AG10803 (cell line): ENCODE measurements around the gene CNFN.

Source experiments
- DNase-seq: peaks from one replicate; pipeline ENCODE4 v3.0.0; 2010; ENCODE audit warnings: low read depth
- H3K4me3 ChIP-seq: 2 replicates; pipeline ENCODE4 v1.5.1; 2011; ENCODE audit warnings: mild to moderate bottlenecking, low read length, control low read depth
- TF ChIP-seq, protein P1 (sequence below): conservative IDR thresholded peaks from 2 replicates; pipeline ENCODE4 v1.5.1; 2011; ENCODE audit warnings: mild to moderate bottlenecking, low read length, control low read depth, inconsistent platforms

CNFN gene, protein sequence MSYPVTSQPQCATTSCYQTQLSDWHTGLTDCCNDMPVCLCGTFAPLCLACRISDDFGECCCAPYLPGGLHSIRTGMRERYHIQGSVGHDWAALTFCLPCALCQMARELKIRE

DNA sequence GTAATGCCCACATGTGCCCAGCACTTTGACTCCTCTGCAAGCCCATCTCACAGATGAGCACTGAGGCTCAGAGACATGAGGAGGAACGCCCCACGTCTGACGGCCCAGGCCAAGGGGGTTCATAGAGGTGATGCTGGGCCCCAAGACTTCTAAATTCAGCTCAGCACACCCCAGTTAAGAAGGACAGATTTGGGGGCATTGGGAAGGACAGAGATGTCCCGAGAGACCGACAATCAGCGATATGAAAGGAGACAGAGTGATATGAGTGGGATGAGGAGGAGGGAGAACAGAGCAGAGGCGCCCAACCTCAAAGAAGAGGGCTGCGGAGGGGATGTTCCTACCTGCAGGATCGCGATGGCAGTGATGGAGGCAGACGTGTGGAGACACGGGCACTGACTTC, at the start of gene CNFN:
TSS of gene CNFN (minus strand) at position 399 of the 400 bp plus-strand sequence. CDS start 1,260 bp downstream, outside the sequence.
- H3K4me3 ChIP-seq, result no peak within 1 kb of the TSS
- TF ChIP-seq, protein P1, sequence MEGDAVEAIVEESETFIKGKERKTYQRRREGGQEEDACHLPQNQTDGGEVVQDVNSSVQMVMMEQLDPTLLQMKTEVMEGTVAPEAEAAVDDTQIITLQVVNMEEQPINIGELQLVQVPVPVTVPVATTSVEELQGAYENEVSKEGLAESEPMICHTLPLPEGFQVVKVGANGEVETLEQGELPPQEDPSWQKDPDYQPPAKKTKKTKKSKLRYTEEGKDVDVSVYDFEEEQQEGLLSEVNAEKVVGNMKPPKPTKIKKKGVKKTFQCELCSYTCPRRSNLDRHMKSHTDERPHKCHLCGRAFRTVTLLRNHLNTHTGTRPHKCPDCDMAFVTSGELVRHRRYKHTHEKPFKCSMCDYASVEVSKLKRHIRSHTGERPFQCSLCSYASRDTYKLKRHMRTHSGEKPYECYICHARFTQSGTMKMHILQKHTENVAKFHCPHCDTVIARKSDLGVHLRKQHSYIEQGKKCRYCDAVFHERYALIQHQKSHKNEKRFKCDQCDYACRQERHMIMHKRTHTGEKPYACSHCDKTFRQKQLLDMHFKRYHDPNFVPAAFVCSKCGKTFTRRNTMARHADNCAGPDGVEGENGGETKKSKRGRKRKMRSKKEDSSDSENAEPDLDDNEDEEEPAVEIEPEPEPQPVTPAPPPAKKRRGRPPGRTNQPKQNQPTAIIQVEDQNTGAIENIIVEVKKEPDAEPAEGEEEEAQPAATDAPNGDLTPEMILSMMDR, result no peak
- no peak for DNase-seq

DNA sequence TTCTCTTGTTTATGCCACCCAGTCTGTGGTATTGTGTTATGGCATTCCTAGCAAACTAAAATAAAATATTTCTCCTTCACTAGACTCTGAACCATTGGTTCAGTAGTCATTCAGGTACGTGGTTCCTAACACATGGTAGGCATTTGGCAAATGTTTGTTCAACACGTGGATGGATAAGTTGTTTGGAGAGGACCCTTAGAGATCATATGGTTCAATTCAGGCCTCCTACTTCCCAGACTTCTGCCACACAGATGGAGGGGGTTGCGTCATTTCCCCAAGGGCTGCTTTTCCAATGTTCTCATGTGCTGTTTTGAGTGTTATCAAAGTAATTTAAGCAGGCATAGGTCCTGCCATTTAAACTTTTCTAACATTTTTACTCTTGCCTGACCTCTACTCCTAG, 45.9 kb upstream of the CNFN start:
- TF ChIP-seq, protein P1, result no peak
- H3K4me3 ChIP-seq, result no peak overlapping the region
- DNase-seq, result peak; percentile 74

DNA sequence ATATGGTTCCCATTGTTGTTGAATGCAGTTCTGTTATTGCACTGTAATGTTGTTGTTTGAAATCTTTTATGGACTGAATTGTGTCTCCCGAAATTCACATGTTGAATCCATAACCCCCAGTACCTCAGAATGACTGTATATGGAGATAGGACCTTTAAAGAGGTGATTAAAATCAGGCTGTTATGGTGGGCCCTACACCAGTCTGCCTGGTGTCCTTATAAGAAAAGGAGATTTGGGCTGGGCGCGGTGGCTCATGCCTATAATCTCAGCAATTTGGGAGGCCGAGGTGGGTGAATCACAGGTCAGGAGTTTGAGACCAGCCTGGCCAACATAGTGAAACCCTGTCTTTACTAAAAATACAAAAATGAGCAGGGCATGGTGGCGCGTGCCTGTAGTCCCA, 45.2 kb upstream of the CNFN start:
- TF ChIP-seq, protein P1, result no peak
- H3K4me3 ChIP-seq, result no peak overlapping the region
- DNase-seq, result no peak

DNA sequence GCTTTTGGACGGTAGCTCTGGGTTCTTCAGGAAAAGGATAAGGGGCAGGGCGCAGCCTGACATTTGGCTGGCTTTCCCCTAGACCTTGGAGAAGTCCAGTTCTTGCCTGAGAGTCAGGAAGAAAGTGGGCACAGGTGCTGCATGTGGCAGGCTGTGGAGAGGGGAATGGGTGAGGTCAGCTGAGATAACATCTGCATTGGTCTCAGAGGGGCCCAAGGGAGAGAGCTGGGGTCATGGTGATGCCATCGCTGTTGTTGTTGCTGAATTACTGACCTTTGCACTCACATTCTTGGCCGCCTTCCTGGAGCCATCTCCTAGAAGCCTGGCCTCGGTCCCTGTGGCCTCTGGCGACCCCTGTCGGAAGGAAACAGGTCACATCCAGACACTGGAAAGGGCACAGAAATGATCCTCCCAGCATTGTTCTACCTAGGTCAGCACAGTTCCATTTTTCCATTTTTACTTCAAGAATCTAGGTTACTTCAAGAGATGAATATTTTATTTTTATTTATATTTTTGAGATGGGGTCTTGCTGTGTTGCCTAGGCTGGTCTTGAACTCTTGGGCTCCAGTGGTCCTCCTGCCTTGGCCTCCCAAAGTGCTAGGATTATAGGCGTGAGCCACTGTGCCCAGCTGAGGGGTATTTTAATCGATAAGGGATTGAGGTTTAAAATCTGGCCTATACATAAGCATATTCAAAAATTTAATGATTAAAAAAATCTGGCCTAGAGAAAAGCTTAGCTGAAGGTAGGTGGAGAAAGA, 43.6 kb upstream of the CNFN start:
- DNase-seq, result peak; percentile 32
- TF ChIP-seq, protein P1, result peak; percentile 45
- H3K4me3 ChIP-seq, result no peak overlapping the region

DNA sequence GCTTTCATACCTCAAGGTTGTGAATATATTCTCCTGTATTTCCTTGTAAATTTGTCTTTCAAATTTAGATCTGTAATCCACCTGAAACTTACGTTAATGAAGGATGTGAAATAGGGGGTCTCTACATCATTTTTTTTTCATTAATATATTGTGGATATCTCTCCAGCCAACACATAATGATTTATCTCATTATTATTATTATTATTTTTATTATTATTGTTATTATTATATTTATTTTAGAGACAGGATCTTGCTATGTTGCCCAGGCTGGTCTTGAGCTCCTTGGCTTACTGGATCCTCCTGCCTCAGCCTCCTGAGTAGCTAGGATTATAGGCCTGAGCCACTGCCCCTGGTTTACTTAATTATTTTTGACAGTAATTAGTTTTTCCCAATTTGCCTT, 41.4 kb upstream of the CNFN start:
- DNase-seq, result no peak
- no peak overlapping the region for H3K4me3 ChIP-seq
- TF ChIP-seq, protein P1, result no peak

DNA sequence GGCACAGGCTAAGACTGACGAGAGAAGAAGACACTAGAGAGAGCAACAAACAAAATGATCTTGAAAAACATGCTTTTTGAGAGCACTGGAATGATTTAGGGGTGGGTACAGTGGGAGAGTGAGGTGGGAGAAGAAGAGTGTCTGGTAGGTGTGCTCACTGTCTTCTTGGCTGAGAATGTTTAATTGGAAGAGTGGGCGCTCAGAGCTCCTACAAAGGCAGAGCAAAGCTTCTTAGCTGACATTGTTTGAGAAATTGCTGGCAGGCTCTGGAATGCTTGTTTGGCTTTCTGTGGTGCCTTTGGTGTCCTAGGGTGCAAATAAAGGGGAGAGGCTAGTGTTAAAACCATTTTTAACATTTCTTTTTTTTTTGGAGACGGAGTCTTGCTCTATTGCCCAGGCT, 38.6 kb upstream of the CNFN start:
- H3K4me3 ChIP-seq, result no peak overlapping the region
- TF ChIP-seq, protein P1, result no peak
- no peak for DNase-seq

DNA sequence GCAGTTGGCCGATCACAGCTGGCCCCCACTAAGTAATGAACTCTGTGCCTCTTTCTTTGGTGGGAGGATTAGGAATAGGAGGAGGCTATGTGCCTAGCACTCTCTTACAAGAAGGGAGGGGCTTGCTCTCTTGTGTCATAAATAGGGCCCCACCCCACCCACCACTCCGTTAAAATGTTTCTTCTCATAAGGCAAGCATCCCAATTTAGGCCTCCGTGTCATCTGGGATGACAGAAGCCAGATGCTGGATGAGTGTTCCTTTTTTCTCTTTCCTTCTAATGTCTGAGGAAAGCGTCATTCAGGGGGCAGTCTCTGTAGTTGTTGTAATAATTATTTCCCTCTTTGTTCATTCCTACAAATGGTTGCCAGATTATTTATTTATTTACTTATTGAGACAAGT, 37.2 kb upstream of the CNFN start, which contains the start of gene LIPE:
TSS of gene LIPE (minus strand) at position 76 of the 400 bp plus-strand sequence. CDS start 239 bp downstream, outside the sequence.
- peak; percentile 44 for DNase-seq
- TF ChIP-seq, protein P1, result no peak
- H3K4me3 ChIP-seq, result no peak within 1 kb of the TSS
